IMR-90 (cell line): ENCODE data around the gene TEAD4.

Source experiments
- CTCF ChIP-seq: conservative IDR thresholded peaks from 2 replicates; pipeline ENCODE4 v1.5.1; 2012; ENCODE audit warnings: mild to moderate bottlenecking, low read depth, low read length, improper control_type of control experiment
- POLR2A ChIP-seq: IDR thresholded peaks from 2 replicates; pipeline ENCODE4 v1.6.1; 2012; ENCODE audit warnings: mild to moderate bottlenecking, low read depth, low read length
- RAD21 ChIP-seq: IDR thresholded peaks from 2 replicates; pipeline ENCODE4 v1.6.1; 2012; ENCODE audit warnings: low read length, improper control_type of control experiment

GRCh38 chr12:2912216-2912575 lies 47.0 kb upstream of the TEAD4 start:
- TF ChIP-seq CTCF (no peak), POLR2A (no peak), RAD21 (no peak)
